Measurements from ENCODE around the gene CRIP2. TPM values are rescaled to one million over a fixed set of nuclear protein-coding genes. Genes with fewer than 3 reads are reported as not detected.

CRIP2 gene
- polyA plus RNA-seq, 3 donors = 132 to 186 (median 153) TPM

GRCh38 chr14:105495990-105496830, 21.6 kb downstream of the CRIP2 start:
- no peak for DNase-seq

- DNase-seq = no peak
These were observed 22.4 kb downstream of the CRIP2 start for GRCh38 chr14:105496831-105497591.

- no peak for DNase-seq
These were observed 23.2 kb downstream of the CRIP2 start for GRCh38 chr14:105497671-105498429.

GRCh38 chr14:105498430-105499255, 24.0 kb downstream of the CRIP2 start:
- DNase-seq = no peak

GRCh38 chr14:105499256-105500035, 24.8 kb downstream of the CRIP2 start:
- DNase-seq = no peak

GRCh38 chr14:105500036-105500725, 25.6 kb downstream of the CRIP2 start:
- DNase-seq = no peak

- DNase-seq = no peak
These were observed 26.1 kb downstream of the CRIP2 start for GRCh38 chr14:105500726-105501101.

- no peak for DNase-seq
These were observed 27.1 kb downstream of the CRIP2 start for GRCh38 chr14:105501504-105502291.

- DNase-seq = no peak
These were observed 28.1 kb downstream of the CRIP2 start for GRCh38 chr14:105502446-105503295.

GRCh38 chr14:105503296-105503640, 28.6 kb downstream of the CRIP2 start:
- no peak for DNase-seq

GRCh38 chr14:105503935-105504692, 29.5 kb downstream of the CRIP2 start:
- no peak for DNase-seq

- DNase-seq = no peak
These were observed 30.5 kb downstream of the CRIP2 start for GRCh38 chr14:105505101-105505500.

- no peak for DNase-seq
These were observed 32.6 kb downstream of the CRIP2 start for GRCh38 chr14:105507247-105507646.

GRCh38 chr14:105508069-105508468, 33.4 kb downstream of the CRIP2 start:
- DNase-seq = no peak

- DNase-seq = no peak
These were observed 34.0 kb downstream of the CRIP2 start for GRCh38 chr14:105508601-105509000.

GRCh38 chr14:105517096-105517495, 42.5 kb downstream of the CRIP2 start:
- no peak for DNase-seq

- DNase-seq = no peak
These were observed 45.5 kb downstream of the CRIP2 start for GRCh38 chr14:105519946-105520698.
